Occipital lobe (tissue), 2 donors: ENCODE data around the gene EIF3F. TPM values are rescaled to one million over a fixed set of nuclear protein-coding genes. Genes with fewer than 3 reads are reported as not detected.
"Not testable (repeated sequence)": the region's sequence is repeated elsewhere in the genome, so short reads cannot be mapped to it uniquely, and the experiment has no call there.

Experiments
- DNase-seq: peaks from one replicate; lab custom pipeline; 2025; lab: John Stamatoyannopoulos, UW
- total RNA-seq: library from RNA; depleted of rRNA; stranded (reverse); fragments of >200 nt; gene quantifications from one replicate; pipeline ENCODE4 v1.2.3, GENCODE V29; 2014

The EIF3F gene
- total RNA-seq, 1 donor from 2014 or later = 187 TPM

DNA sequence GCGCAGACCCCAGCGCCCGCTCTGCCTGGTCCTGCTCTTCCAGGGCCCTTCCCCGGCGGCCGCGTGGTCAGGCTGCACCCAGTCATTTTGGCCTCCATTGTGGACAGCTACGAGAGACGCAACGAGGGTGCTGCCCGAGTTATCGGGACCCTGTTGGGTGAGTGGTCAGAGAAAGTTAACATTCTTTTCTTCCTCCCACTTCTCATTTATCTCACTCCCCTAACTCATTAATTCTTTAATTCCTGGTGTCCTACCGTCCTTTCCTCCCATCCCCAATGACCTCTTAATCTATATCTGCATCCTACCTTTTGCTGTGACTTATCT is 385 bp downstream of the EIF3F start:
- DNase-seq = not testable (repeated sequence)

- no peak for DNase-seq
Observed at GRCh38 chr11:7994581-7995278, 7.6 kb downstream of the EIF3F start.

DNA sequence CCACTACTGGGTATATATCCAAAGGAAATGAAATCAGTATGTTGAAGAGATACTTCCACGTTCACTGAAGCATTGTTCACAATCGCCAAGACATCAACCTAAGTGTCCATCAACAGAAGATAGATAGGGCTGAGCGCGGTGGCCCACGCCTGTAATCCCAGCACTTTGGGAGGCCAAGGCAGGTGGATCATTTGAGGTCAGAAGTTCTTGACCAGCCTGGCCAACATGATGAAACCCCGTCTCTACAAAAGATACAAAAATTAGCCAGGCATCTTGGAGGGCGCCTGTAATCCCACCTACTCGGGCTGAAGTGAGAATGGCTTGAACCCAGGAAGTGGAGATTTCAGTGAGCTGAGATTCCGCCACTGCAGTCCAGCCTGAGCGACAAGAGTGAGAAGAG is 12.7 kb downstream of the EIF3F start:
- no peak for DNase-seq

DNA sequence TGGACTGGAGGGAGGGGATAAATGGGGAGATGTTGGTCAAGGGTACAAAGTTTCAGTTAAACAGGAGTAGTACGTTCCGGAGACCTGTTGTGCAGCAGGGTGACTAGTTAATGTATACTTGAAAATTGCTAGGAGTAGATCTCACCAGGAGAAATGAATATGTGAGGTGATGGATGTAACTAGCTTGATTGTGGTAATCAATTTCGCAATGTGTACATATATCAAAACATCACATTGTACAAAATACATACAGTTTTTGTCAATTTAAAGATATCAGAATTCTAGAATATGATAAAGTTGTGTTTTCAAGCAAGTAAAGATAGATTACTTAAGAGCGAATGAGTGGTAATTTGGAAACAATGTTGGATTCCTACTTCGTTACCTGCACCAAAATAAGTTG is 13.3 kb downstream of the EIF3F start:
- DNase-seq = no peak

DNA sequence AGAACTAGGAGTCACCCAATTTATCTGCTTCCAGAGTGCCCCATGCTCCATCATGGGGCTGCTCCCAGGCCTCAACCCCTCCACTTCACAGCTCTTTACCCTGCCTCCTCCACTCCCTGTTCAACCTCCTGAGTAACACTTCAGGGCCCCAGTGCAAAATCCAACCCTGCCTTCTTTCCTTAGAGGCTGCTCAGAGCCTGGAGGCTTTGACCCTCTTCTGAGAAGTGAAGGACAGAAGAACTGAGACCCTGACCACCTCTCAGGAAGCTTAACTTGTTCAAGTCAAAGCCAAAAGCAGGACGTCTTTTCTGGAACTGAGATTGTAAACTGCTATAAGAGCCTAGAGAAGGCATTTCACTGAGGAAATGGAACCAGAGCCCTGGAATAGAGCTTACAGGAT is 15.5 kb downstream of the EIF3F start:
- no peak for DNase-seq

- no peak for DNase-seq
Observed at GRCh38 chr11:8003187-8003586, 16.1 kb downstream of the EIF3F start.

GRCh38 chr11:8004008-8004407 is 16.9 kb downstream of the EIF3F start:
- no peak for DNase-seq

DNA sequence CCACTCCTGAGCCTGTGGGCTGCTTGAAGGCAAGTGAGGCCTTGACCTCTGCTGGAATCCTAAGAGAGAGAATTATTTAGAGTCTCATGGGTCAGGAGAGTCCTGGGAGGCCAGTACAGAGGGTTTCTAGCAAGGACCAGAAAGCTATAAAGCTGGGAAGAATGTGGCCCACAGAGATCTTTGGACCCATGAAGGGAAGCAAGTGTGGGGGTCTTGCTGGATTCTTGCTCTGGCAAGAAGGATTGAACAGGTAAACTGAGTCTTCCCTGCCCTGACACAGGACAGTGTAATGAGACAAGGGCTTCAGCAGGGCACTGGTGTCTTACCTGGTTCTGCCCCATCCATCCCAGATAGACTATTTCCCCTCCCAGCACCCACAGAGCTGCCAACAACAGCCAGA is 18.4 kb downstream of the EIF3F start:
- DNase-seq = no peak

DNA sequence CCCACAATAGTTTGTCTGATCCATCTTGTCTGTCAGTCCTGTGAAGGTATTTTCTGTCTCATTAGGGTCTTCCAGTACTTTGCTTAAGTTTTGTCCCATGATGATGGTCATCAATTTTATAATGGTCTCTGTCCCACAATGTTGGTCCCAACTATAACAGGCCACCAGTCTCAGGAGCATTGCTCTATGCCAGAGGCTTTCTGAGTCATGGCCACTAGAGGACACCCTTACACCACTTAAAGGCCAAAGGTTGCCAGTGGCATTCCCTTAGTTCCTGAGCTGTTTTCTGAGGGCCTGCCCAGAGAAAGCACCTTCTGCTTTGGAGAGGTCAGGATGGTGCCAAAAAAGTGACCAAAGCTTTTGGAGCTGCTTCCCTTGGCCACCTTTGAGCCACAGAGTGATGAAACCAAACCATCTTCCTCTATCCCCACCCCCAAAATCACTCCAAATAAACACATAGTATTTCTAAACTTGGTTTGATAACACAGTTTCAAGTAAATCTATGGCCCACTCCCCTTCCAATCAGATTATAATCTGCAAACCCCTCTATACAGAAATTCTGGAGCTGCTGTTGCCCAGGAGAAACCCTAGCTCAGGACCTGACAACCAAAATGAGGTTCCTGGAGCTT is 19.3 kb downstream of the EIF3F start:
- peak; percentile 9 for DNase-seq

DNA sequence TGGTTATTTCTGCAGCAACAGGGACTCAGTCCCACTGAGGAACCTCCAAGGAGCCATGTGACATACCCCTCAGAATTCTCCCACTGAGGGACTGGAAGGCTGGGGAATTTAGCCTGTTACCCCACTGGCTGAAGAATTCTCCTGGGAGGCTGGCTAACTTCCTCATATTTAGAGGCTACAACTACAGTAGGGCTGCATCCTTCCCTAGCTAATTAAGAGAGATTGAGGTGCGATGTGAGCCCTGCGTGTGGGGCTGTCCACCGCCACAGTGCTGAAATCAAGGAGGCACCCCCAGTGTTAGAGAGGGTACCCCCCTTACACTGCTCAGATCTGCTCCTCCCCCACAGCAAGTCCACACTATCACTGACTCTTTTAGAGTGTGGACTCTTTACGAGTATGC is 21.1 kb downstream of the EIF3F start:
- no peak for DNase-seq

GRCh38 chr11:8009856-8010255 is 22.7 kb downstream of the EIF3F start:
- DNase-seq = no peak

DNA sequence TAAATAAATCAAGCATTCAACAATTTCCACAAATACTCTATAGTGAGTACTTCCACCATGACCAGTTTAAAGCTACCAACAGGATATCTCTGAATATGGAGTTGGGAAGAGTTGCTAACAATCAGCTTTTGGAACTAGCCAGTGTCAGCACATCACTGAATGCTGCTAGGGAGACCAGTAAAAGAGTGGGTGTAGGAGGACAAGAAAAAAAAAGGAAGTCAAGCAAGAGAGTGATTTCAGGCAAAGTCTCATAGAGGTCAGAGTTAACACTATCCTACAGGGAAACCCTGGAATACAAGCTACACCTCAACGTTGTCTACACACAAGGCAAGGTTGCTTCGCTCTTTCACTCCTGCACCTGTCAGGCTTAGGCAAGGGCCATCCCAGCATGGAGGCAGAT is 24.2 kb downstream of the EIF3F start:
- DNase-seq = no peak

- no peak for DNase-seq
Observed at GRCh38 chr11:8011981-8012444, 24.9 kb downstream of the EIF3F start.

DNA sequence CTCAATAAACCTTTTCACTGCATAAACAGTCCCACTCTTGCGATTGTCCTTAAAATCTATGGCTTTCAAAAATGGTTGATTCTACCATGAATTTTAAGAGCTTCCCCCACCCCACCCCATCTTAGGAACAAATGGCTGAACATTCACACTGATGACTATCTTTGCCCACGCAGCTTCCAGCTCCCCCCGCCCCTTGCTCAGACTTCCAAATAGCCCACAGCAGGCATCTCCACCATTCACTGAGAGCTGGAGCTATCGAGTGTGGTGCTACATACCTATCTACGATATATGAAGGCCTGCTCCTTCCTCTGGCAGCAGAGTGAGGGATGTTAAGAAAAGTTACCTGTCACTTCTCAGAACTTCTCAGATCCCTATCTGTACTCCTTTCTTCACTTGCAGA is 26.7 kb downstream of the EIF3F start:
- DNase-seq = no peak

- no peak for DNase-seq
Observed at GRCh38 chr11:8015753-8016239, 28.7 kb downstream of the EIF3F start.

DNA sequence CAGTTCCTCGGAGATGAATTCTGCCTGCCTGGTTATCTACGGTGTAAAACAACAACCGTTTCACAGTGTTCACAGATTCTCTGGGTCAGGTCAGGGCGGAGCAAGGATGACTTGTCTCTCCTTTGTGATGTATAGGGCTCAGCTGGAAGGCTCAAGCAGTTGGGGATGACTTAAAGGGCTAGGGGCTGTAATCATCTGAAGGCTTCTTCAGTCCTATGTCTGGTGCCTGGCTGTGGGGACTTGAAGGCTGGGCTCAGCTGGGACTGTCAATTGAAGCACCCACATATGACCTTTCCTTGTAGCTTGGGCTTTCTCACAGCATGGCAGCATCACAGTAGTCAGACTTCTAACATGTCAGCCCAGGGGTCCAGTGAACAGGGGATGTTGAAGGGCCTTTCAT is 29.3 kb downstream of the EIF3F start:
- no peak for DNase-seq

DNA sequence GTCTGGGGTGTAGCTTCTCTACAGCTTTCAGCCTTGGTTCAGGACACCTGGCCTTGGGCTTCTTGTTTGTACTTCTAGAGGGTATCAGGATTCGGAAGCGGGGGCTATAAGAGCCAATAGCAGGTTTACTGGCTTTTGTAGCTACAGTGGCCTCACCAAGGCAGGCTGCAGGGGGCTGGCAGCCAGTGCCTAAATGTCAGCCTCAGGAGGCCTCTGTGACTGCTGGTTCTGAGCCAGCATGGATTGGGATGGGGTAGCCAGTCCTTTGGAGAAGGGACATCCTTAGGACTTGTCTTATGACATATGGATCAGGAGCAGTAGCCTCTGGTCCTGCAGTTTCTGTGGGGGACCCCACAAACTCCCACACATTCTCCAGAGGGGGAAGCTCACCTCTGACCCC is 29.9 kb downstream of the EIF3F start:
- DNase-seq = no peak

DNA sequence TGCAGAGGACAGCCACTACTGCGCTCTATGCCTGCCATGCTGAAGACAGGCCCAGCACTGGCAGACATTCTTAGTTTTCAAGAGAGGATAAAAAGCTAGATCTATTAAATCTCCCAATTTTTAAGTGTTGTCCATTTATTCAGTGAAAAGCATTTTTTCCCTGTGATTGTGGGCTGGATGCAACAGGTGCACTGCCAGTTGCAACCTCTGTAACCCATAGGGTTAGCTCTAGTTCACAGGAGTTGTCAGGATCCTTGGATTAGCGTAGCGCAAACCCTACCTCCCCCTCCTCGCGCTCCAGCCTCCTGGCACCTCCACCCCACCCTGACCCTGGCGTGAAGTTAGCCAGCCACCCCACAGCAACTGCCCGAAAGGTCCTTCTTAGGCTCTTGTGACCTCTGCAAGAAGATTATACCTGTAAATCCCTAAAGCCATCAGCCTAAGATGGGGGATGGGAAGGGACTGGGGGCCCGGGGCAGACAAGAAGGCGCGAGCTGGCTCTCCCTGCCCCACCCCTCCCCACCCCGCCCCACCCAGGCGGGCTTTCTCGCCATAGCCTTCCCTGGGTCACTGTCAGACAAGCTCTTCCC is 30.9 kb downstream of the EIF3F start:
- DNase-seq = no peak

DNA sequence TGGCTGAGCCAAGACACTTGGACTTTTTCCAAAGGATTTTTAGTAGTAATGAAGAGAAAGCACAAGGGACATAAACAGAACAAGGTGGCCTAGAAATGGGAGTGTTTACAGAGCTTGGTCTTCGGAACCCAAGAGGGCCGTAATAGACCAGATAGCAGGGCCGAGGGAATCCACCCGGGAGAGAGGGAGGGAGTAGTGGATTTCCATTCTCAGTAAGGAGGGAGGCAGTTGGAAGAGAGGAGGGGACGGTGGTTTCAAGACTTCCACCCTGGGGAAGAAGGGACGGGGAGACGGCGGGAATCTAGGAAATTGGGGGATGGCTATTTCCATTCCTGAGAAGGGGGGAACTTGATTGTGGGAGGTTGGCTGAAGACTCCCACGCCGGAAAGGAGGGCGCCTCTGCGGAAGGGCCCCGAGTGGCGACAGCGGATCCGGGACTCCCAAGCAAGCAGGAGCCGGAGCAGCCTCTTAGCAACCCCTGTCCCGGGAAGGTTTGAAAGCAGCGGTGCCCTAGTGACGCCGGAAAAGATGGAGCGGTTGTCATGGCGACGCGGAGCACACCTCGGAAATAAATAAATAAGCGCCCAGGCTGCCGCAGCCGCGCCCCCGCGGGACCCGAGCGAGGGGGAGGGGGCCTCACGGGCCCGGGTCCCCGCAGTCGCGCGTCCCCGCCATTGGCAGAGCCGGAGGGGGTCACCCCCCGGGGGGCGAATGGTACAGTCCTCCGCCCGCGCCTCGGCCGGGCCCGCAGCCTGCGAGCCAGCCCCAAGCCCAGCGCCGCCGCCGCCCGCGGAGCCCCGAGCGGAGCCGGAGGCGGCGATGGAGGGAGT is 31.6 kb downstream of the EIF3F start:
- DNase-seq = peak; percentile 61

DNA sequence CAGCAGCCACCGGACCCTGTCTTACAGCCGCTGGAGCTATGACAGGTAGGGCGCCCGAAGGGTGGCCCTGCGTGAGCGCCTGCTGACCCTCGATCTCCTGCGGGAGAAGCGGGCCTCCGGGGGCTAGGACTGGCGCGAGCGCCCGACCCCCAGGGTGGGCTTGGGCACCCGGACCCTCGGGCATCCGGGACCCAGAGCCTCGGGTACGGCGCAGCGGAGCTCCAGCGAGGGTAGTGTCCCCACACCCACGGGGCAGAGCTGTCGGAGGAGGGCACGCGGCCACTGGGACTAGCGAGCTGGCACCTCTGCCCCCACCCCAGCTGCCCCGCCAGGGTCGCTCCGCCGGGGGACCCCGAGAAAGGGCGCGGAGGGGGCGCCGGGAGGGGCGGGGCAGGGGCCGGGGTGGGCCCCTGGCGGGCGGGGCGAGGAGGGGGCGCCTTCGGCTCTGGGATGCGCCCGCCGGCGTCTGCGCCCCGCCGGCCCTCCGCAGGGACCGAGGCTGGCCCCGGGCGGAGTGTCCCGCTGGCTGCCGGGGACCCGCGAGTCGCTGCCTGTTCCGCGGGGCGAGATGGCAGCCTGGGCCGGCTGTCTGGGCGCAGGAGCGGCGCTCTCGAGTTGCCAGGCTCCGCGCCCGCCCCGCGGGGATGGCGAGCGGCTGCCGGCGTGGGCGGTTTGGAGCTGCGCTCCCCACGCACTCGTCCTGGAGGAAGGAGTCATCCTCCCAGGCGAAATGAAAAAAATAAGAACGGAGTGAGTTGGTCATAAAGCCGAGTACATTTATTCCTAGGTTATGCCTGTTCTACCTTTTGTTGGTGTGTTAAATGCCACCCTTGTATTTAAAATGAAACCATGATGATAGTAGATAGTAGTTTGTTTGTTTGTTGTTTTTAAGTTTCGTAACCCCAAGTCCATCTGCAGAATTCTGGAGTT is 32.4 kb downstream of the EIF3F start:
- DNase-seq = no peak

DNA sequence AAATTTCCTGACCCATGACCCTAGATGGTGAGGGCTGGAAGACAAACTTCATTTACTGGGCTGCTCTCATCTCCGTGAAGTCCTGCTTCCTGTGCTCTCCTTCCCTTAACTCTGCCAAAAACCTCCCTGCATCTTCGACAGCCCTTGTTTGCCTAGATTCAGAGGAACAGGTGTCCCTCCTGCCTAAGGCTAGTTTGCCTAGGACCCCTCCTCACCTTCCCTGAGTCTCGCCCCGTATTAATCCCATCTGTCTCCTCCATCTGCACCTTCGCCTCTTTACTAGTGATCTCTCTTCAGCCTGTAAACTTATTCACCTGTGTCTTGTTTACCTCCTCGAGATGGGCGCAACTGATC is 33.1 kb downstream of the EIF3F start:
- no peak for DNase-seq
